K562 (cell line): ENCODE measurements around the gene GP1BB. TPM values are rescaled to one million over a fixed set of nuclear protein-coding genes. Genes with fewer than 3 reads are reported as not detected.

Source experiments
- BRCA1 ChIP-seq, 2 experiments: fragments of 450-650 bp in 1 of 2; sonication (generic) in 1 of 2; formaldehyde crosslinking in 1 of 2; IDR thresholded peaks; 2 replicates each; pipeline versions ENCODE4 v1.5.0 to v1.6.1; 2017 to 2020; ENCODE audit warnings: mild to moderate bottlenecking in 1 of 2, missing genetic modification reagents in 1 of 2
- BRF1 ChIP-seq: IDR thresholded peaks from 3 replicates; pipeline ENCODE4 v1.6.1; 2011; ENCODE audit warnings: borderline replicate concordance, mild to moderate bottlenecking; ENCODE audit not compliant: insufficient read length; ENCODE audit errors: extremely low read depth
- CC2D1A ChIP-seq: fragments of 450-650 bp; IDR thresholded peaks from 2 replicates; pipeline ENCODE4 v1.6.1; 2017; ENCODE audit warnings: mild to moderate bottlenecking
- CCNT2 ChIP-seq: IDR thresholded peaks from 2 replicates; pipeline ENCODE4 v1.6.1; 2011; ENCODE audit warnings: borderline replicate concordance, low read depth, mild to moderate bottlenecking, moderate library complexity, mixed read lengths, low read length; ENCODE audit not compliant: insufficient read length; ENCODE audit errors: extremely low read depth
- CHCHD3 ChIP-seq: fragments of 250-450 bp; sonication (Bioruptor Pico); IDR thresholded peaks from 2 replicates; pipeline ENCODE4 v2.1.2; 2022; ENCODE audit warnings: mild to moderate bottlenecking
- E2F1 ChIP-seq: sonication (generic); formaldehyde crosslinking; IDR thresholded peaks from 2 replicates; pipeline ENCODE4 v1.8.1; 2023; ENCODE audit warnings: mild to moderate bottlenecking, missing genetic modification reagents, moderate library complexity
- ETV5 ChIP-seq: sonication (generic); formaldehyde crosslinking; IDR thresholded peaks from 2 replicates; pipeline ENCODE4 v1.4.0; 2020; ENCODE audit warnings: low read depth, mild to moderate bottlenecking, missing genetic modification reagents
- FOXK1 ChIP-seq: sonication (generic); formaldehyde crosslinking; IDR thresholded peaks from 2 replicates; pipeline ENCODE4 v1.8.0; 2022; ENCODE audit warnings: missing genetic modification reagents, mild to moderate bottlenecking, borderline replicate concordance
- GTF2A2 ChIP-seq: IDR thresholded peaks from 2 replicates; pipeline ENCODE4 v1.6.1; 2016; ENCODE audit warnings: mild to moderate bottlenecking, missing genetic modification characterization, missing compliant biosample characterization
- KAT7 ChIP-seq: sonication (generic); formaldehyde crosslinking; IDR thresholded peaks from 2 replicates; pipeline ENCODE4 v1.8.0; 2022; ENCODE audit warnings: missing genetic modification reagents, mild to moderate bottlenecking, borderline replicate concordance
- KDM5B ChIP-seq: fragments of 200-600 bp; sonication (generic); IDR thresholded peaks from 2 replicates; pipeline ENCODE4 v1.6.1; 2012; ENCODE audit warnings: low read depth, mild to moderate bottlenecking, moderate library complexity, low read length, control low read depth, inconsistent platforms; ENCODE audit not compliant: insufficient replicate concordance
- MAX ChIP-seq: sonication (generic); formaldehyde crosslinking; IDR thresholded peaks from 2 replicates; pipeline ENCODE4 v1.9.0; 2022; ENCODE audit warnings: mild to moderate bottlenecking, missing genetic modification reagents
- MECOM ChIP-seq: fragments of 250-450 bp; sonication (Bioruptor Pico); IDR thresholded peaks from 2 replicates; pipeline ENCODE4 v1.8.0; 2022; ENCODE audit warnings: inconsistent platforms
- MEF2D ChIP-seq: conservative IDR thresholded peaks from 2 replicates; pipeline ENCODE4 v1.6.1; 2016; ENCODE audit warnings: low read depth, missing genetic modification characterization, missing compliant biosample characterization
- NFIX ChIP-seq: fragments of 250-450 bp; sonication (Bioruptor Pico); IDR thresholded peaks from 2 replicates; pipeline ENCODE4 v1.4.0; 2020; ENCODE audit warnings: low read depth, mild to moderate bottlenecking, moderate library complexity
- NR2C1 ChIP-seq, 2 experiments: fragments of 450-650 bp; IDR thresholded peaks; 2 replicates each; pipeline ENCODE4 v1.6.1; 2017; ENCODE audit warnings: mild to moderate bottlenecking in 2 of 2, antibody characterized with exemption in 1 of 2, inconsistent platforms in 1 of 2, missing compliant biosample characterization in 1 of 2, missing genetic modification characterization in 1 of 2
- NRF1 ChIP-seq, 2 experiments: fragments of 450-650 bp; IDR thresholded peaks in 1 of 2; conservative IDR thresholded peaks in 1 of 2; 2 replicates each; pipeline ENCODE4 v1.6.1; 2014; ENCODE audit warnings: mild to moderate bottlenecking in 2 of 2
- PTTG1 ChIP-seq: fragments of 450-650 bp; IDR thresholded peaks from 2 replicates; pipeline ENCODE4 v1.6.1; 2016; ENCODE audit warnings: low read depth, mild to moderate bottlenecking, missing genetic modification characterization, missing compliant biosample characterization
- RBM22 ChIP-seq: fragments of 200-400 bp; formaldehyde crosslinking; IDR thresholded peaks from 2 replicates; pipeline ENCODE4 v1.6.1; 2018; ENCODE audit warnings: low read length, low read depth; ENCODE audit not compliant: poor library complexity, severe bottlenecking
- RFX1 ChIP-seq: fragments of 450-650 bp; IDR thresholded peaks from 2 replicates; pipeline ENCODE4 v1.6.1; 2016; ENCODE audit warnings: mild to moderate bottlenecking, moderate library complexity
- SMARCE1 ChIP-seq: fragments of 450-650 bp; IDR thresholded peaks from 2 replicates; pipeline ENCODE4 v1.7.1; 2016; ENCODE audit warnings: mild to moderate bottlenecking
- TRIM28 ChIP-seq: fragments of 450-650 bp; IDR thresholded peaks from 2 replicates; pipeline ENCODE4 v1.6.1; 2017
- ZBTB17 ChIP-seq: fragments of 450-650 bp; formaldehyde crosslinking; IDR thresholded peaks from 2 replicates; pipeline ENCODE4 v1.4.0; 2020; ENCODE audit warnings: mild to moderate bottlenecking
- ZBTB9 ChIP-seq: fragments of 450-650 bp; formaldehyde crosslinking; IDR thresholded peaks from 2 replicates; pipeline ENCODE4 v1.4.0; 2020; ENCODE audit warnings: mild to moderate bottlenecking, moderate library complexity
- ZNF444 ChIP-seq: fragments of 250-450 bp; sonication (Bioruptor Pico); IDR thresholded peaks from 2 replicates; pipeline ENCODE4 v1.4.0; 2020; ENCODE audit warnings: mild to moderate bottlenecking, moderate library complexity
- polyA plus RNA-seq, 8 experiments: library from polyadenylated mRNA; depleted of rRNA in 4 of 8; stranded (reverse) in 5 of 8; unstranded in 3 of 8; fragments of >200 nt; fragmentation: Nextera tagmentation in 2 of 8; fragmentation: Illumina TruSeq in 1 of 8; extraction: Ambion mirVana in 2 of 8; extraction: Trizol in 1 of 8; gene quantifications; 2 replicates each; pipeline versions ENCODE4 v1.2.1 to v1.2.3, GENCODE V29; 2011 to 2014; ENCODE audit warnings: inconsistent platforms in 1 of 8, missing spikeins in 1 of 8
- total RNA-seq, 7 experiments: library from RNA; depleted of rRNA in 6 of 7; stranded (reverse); fragments of >200 nt in 6 of 7; fragmentation: Illumina TruSeq in 2 of 7; extraction: Trizol in 2 of 7; gene quantifications; 2 replicates each; pipeline versions ENCODE4 v1.2.1 to v1.2.3, GENCODE V29; 2011 to 2021; ENCODE audit warnings: low replicate concordance in 1 of 7
- TF ChIP-seq, protein P1 (sequence below): fragments of 250-450 bp; sonication (Bioruptor Pico); IDR thresholded peaks from 2 replicates; pipeline ENCODE4 v1.8.0; 2021; ENCODE audit warnings: borderline replicate concordance, mild to moderate bottlenecking, moderate library complexity; ENCODE audit not compliant: poor library complexity, severe bottlenecking

Gene GP1BB
- total and polyA plus RNA-seq, 9 of the 15 experiments (the other 6 are each of a cell fraction or from before 2014, with no cell fraction given) = 0.69 to 162 (median 2.8) TPM

GRCh38 chr22:19691721-19692341 lies 31.5 kb upstream of the GP1BB start (continued):
- TF ChIP-seq MECOM (CRISPR knock-in tag) (no peak), TRIM28 (peak; percentile 92), KDM5B (peak; percentile 96), GTF2A2 (tag) (no peak), MEF2D (tag) (no peak; the same call in 1 of the 2 replicates), BRCA1 (IDR thresholded peaks at IDR 0.05) (no peak), BRCA1 (CRISPR knock-in tag; IDR thresholded peaks at IDR 0.05) (no peak), PTTG1 (no peak), NFIX (CRISPR knock-in tag) (no peak), ZBTB17 (CRISPR knock-in tag) (peak; percentile 48; the same call in 1 of the 2 replicates), CC2D1A (no peak), SMARCE1 (peak; percentile 60), FOXK1 (CRISPR knock-in tag) (no peak), CHCHD3 (no peak; the same call in 1 of the 2 replicates), KAT7 (CRISPR knock-in tag) (no peak), NR2C1 (IDR thresholded peaks at IDR 0.05) (no peak), NR2C1 (tag; IDR thresholded peaks at IDR 0.05) (0 out of 2 replicates have a peak, but pooled peaks have one; percentile 11), BRF1 (no peak), ETV5 (CRISPR knock-in tag) (no peak), ZNF444 (no peak), RFX1 (no peak), MAX (no peak), NRF1 (conservative IDR thresholded peaks at IDR 0.05 in 1 of 2, IDR thresholded peaks at IDR 0.05 in 1 of 2) (peak; percentile 42 to 59; a peak in 3 of 4 replicates), RBM22 (no peak), CCNT2 (no peak), ZBTB9 (no peak), E2F1 (CRISPR knock-in tag) (peak; percentile 28; the same call in 1 of the 2 replicates)
- TF ChIP-seq, protein P1, sequence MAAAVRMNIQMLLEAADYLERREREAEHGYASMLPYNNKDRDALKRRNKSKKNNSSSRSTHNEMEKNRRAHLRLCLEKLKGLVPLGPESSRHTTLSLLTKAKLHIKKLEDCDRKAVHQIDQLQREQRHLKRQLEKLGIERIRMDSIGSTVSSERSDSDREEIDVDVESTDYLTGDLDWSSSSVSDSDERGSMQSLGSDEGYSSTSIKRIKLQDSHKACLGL (CRISPR knock-in tag) = no peak
